Tibial artery (tissue), 4 donors: ENCODE results near the gene GALNT17.

Experiments
- DNase-seq, 2 donors: peaks; one replicate each; pipeline ENCODE4 v3.0.0-alpha.2; 2019
- H3K27ac ChIP-seq, 2 donors: fragments of 200-600 bp; sonication (generic) in 1 of 2; 1 replicate in 1 of 2; 2 replicates in 1 of 2; pipeline ENCODE4 v1.5.1; 2018 to 2019; ENCODE audit warnings: mild to moderate bottlenecking in 1 of 2
- H3K27me3 ChIP-seq, 2 donors: fragments of 200-600 bp; sonication (generic) in 1 of 2; one replicate each; pipeline versions ENCODE4 v1.5.1 to v1.6.0; 2016 to 2019
- H3K36me3 ChIP-seq, 3 donors: fragments of 200-600 bp; sonication (generic) in 2 of 3; one replicate each; pipeline ENCODE4 v1.5.1; 2016 to 2019; ENCODE audit warnings: mild to moderate bottlenecking in 2 of 3
- H3K4me1 ChIP-seq, 4 donors: fragments of 200-600 bp; sonication (generic) in 2 of 4; 1 replicate in 3 of 4; 2 replicates in 1 of 4; pipeline ENCODE4 v1.5.1; 2016 to 2019
- H3K4me3 ChIP-seq, 2 donors: fragments of 200-600 bp; sonication (generic) in 1 of 2; 1 replicate in 1 of 2; 2 replicates in 1 of 2; pipeline ENCODE4 v1.5.1; 2018 to 2019; ENCODE audit warnings: mild to moderate bottlenecking in 2 of 2
- H3K9me3 ChIP-seq, 3 donors: fragments of 200-600 bp; sonication (generic) in 1 of 3; one replicate each; pipeline ENCODE4 v1.5.1; 2016 to 2019
- CTCF ChIP-seq, 2 experiments: fragments of 200-600 bp in 1 of 2; fragments of 450-650 bp in 1 of 2; IDR thresholded peaks; one replicate each; pipeline ENCODE4 v1.5.1; 2017 to 2019; ENCODE audit warnings: antibody characterized with exemption in 2 of 2, mild to moderate bottlenecking in 1 of 2, moderate library complexity in 1 of 2
- intact Hi-C: fragments of 100-400 bp; cut with DNase I; formaldehyde crosslinking; loops from one replicate; pipeline ENCODE4 v1.15.0; 2023; ENCODE audit warnings: low total_unique reads

Gene GALNT17

GRCh38 chr7:71453630-71454029, 321.7 kb downstream of the GALNT17 start:
- intact Hi-C loops = no loop called here
- Histone ChIP-seq H3K9me3 (no peaks in the 10 kb centered on the region), H3K4me3 (no peak overlapping the region), H3K36me3 (no peaks in the 10 kb centered on the region), H3K27me3 (no peaks in the 10 kb centered on the region), H3K4me1 (no peaks in the 10 kb centered on the region), H3K27ac (no peak overlapping the region)
- no peak for TF ChIP-seq CTCF (IDR thresholded peaks at IDR 0.05)
- no peak for DNase-seq

- Histone ChIP-seq H3K4me3 (no peak overlapping the region), H3K27ac (no peak overlapping the region), H3K36me3 (no peaks in the 10 kb centered on the region), H3K9me3 (no peaks in the 10 kb centered on the region), H3K4me1 (no peaks in the 10 kb centered on the region), H3K27me3 (no peaks in the 10 kb centered on the region)
- no peak for TF ChIP-seq CTCF (IDR thresholded peaks at IDR 0.05)
- intact Hi-C loops = no loop called here
- DNase-seq = no peak
These were observed 323.0 kb downstream of the GALNT17 start for GRCh38 chr7:71454981-71455380.

- TF ChIP-seq CTCF (IDR thresholded peaks at IDR 0.05) = no peak
- Histone ChIP-seq H3K9me3 (no peaks in the 10 kb centered on the region), H3K27me3 (no peaks in the 10 kb centered on the region), H3K4me1 (peaks cover 0 to 5% (median 0%) of the 10 kb centered on the region in 4 donors), H3K36me3 (no peaks in the 10 kb centered on the region), H3K27ac (no peak overlapping the region), H3K4me3 (no peak overlapping the region)
- no peak for DNase-seq
- intact Hi-C loops = no loop called here
These were observed 325.1 kb downstream of the GALNT17 start for GRCh38 chr7:71457021-71457420.

GRCh38 chr7:71457846-71458590, 326.1 kb downstream of the GALNT17 start:
- no peak for TF ChIP-seq CTCF (IDR thresholded peaks at IDR 0.05)
- no peak overlapping the region for H3K27ac ChIP-seq
- intact Hi-C loops = no loop called here
- H3K9me3 ChIP-seq = no peaks in the 10 kb centered on the region
- H3K4me1 ChIP-seq = peaks cover 0 to 5% (median 0%) of the 10 kb centered on the region in 4 donors
- no peaks in the 10 kb centered on the region for H3K27me3 ChIP-seq
- DNase-seq = no peak
- no peak overlapping the region for H3K4me3 ChIP-seq
- no peaks in the 10 kb centered on the region for H3K36me3 ChIP-seq

GRCh38 chr7:71459132-71459531, 327.2 kb downstream of the GALNT17 start:
- intact Hi-C loops = no loop called here
- no peaks in the 10 kb centered on the region for H3K27me3 ChIP-seq
- H3K4me3 ChIP-seq = no peak overlapping the region
- no peaks in the 10 kb centered on the region for H3K36me3 ChIP-seq
- no peak for TF ChIP-seq CTCF (IDR thresholded peaks at IDR 0.05)
- H3K4me1 ChIP-seq = peaks cover 0 to 5% (median 0%) of the 10 kb centered on the region in 4 donors
- no peak for DNase-seq
- H3K27ac ChIP-seq = no peak overlapping the region
- H3K9me3 ChIP-seq = no peaks in the 10 kb centered on the region
